Measurements from ENCODE around the gene MYF5. TPM values are rescaled to one million over a fixed set of nuclear protein-coding genes. Genes with fewer than 3 reads are reported as not detected.

Gene MYF5
- total RNA-seq, 2 donors from 2014 or later: not detected

DNA sequence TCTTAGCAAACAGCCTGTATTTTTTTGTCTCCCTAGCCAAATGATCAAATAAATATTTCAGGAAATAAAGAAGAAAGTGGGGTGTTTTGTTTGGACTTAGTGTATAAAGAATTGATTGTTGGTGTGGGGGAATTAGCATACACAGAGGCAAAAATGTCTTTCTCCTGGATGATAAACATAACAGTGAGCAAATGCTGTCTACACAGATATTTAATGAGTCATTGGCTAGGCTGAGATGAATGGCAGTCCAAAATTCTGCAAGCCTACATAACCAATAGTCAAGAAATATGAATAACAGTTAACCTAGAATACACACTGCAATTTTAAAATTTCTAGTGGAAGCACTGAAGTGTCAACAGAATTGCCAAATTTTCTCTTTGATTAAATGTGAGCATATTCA is 35.8 kb downstream of the MYF5 start:
- no peak for DNase-seq (ENCODE audit: low spot score)
- intact Hi-C loops (cut with DNase I): no loop called here

DNA sequence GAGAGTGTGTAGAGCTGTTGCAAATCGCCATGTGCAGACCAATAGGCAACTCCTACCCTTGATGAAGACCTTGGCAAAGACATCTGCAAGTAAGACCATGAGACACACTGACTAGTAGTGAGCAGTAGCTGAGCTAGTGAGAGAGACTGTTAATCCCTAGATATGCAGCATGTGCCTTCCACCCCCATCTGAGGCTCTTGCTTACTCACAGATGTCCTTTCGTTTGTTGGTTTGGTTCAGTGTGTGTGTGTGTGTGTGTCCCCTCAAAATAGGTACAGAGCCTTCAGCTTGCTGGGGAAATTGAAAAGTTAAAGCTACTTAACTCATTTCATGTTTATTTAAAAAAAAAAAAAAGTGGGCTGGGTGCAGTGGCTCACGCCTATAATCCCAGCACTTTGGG is 37.6 kb downstream of the MYF5 start:
- no peak for DNase-seq (ENCODE audit: low spot score)
- intact Hi-C loops (cut with DNase I): no loop called here

- no peak for DNase-seq (ENCODE audit: low spot score)
- intact Hi-C loops (cut with DNase I): no loop called here
Observed at GRCh38 chr12:80756875-80757274, 40.2 kb downstream of the MYF5 start.

GRCh38 chr12:80761838-80762237 is 45.1 kb downstream of the MYF5 start:
- intact Hi-C loops (cut with DNase I): loop anchor here in 1 of 2 donors (10.0 kb wide), 1 partner anchor 347 kb away; no protein-coding TSS in a partner anchor
- no peak for DNase-seq (ENCODE audit: low spot score)

DNA sequence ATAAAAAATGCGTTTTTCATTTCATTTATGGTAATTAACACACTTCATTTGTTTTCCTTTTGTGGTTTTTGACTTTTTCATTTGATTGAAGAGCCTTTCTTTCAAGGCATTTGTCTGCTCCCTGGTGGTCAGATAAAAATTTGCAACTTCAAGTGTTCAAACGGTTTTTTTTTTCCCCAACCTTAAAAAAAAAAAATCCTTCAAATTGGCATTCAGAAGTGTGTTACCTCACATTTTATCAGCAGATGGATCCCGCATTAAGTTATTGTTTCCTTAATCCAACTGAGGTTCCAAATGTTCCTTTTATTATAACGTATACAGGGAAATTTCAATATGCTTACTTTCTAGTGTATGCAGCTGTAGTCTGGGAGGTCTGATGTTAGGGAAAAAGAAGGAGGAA is 47.2 kb downstream of the MYF5 start:
- DNase-seq (ENCODE audit: low spot score): no peak
- intact Hi-C loops (cut with DNase I): loop anchor here in 1 of 2 donors (10.0 kb wide), 1 partner anchor 349 kb away; no protein-coding TSS in a partner anchor

DNA sequence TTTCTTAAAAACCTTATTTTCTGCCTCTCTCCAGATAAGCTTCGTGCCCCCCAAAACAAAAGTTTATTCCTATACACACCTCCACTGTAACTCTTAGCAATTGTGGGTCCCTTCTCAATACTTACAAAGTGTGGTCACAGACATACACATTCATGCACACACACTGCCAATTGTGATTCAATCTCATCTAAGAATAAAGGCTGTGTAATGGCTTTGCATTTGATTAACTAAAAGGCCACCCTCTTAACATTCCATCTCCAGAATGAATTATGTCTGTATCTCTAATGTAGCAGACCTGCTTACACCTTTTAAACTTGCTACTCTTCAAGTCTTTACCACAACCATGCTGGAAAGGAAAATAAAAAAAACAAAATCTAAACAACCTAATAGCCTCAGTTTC is 49.5 kb downstream of the MYF5 start:
- no peak for DNase-seq (ENCODE audit: low spot score)
- intact Hi-C loops (cut with DNase I): loop anchor here in 1 of 2 donors (10.0 kb wide), 1 partner anchor 351 kb away; no protein-coding TSS in a partner anchor

DNA sequence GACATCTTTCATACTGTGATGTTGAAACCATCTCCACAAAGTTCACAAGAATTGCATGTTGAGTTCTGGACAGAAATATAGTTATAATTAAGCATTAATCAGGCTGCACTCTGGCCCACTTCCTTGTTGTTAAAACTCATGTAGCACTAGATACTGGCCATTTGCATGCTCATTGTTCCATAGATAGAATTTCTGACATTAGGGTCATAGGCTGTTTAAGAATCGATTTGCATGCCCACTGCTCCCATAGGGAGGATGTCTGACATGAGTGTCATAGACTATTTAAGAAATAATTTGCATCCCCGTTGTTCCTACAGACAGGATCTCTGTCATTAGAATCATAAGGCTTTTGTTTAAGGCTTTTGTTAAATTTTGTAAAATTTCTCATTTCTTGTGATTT is 50.2 kb downstream of the MYF5 start:
- intact Hi-C loops (cut with DNase I): loop anchor here in 1 of 2 donors (10.0 kb wide), 1 partner anchor 352 kb away; no protein-coding TSS in a partner anchor
- no peak for DNase-seq (ENCODE audit: low spot score)

Other genes starting within 250 kb of the MYF5 start
- gene MYF6, start 9.3 kb upstream of the MYF5 start, total RNA-seq: not detected
- gene LIN7A, start 221.0 kb downstream of the MYF5 start, total RNA-seq: 1 to 10 TPM; 2.4 to 3.6 TPM

Data from posterior vena cava (tissue), 2 donors.